ENCODE measurements around the gene COL4A5. TPM values are rescaled to one million over a fixed set of nuclear protein-coding genes. Genes with fewer than 3 reads are reported as not detected.

Gene COL4A5
- total and polyA plus RNA-seq, 12 donors = 5.1 to 13.5 (median 10.8) TPM

GRCh38 chrX:108438110-108438623 is 1.5 kb upstream of the COL4A5 start, which contains the start of gene COL4A6:
COL4A6 (minus strand) TSS chrX:108438422; CDS start chrX:108438196, 226 bp downstream.
- Histone ChIP-seq H3K27ac (peak within 1 kb of the TSS in 6 of 10 donors; percentile 55 to 76 (median 73)), H3K9me3 (no peaks in the 10 kb centered on the region), H3K27me3 (peaks cover 0 to 89% (median 0%) of the 10 kb centered on the region in 7 donors), H3K36me3 (no peaks in the 10 kb centered on the region), H3K4me3 (peak within 1 kb of the TSS; percentile 25 to 62 (median 52)), H3K4me1 (peaks cover 0 to 3% (median 0%) of the 10 kb centered on the region in 9 donors)
- DNase-seq (peak; percentile 5 to 8), ATAC-seq (peak in 7 of 8 donors; percentile 22 to 75 (median 47))
- intact Hi-C loops (cut with DNase I) = no loop called here
- 5 to 10% methylated on average over 14 to 16 of the region's 16 CpGs for WGBS, 2 donors
- TF ChIP-seq CTCF (IDR thresholded peaks at IDR 0.05) = no peak

DNA sequence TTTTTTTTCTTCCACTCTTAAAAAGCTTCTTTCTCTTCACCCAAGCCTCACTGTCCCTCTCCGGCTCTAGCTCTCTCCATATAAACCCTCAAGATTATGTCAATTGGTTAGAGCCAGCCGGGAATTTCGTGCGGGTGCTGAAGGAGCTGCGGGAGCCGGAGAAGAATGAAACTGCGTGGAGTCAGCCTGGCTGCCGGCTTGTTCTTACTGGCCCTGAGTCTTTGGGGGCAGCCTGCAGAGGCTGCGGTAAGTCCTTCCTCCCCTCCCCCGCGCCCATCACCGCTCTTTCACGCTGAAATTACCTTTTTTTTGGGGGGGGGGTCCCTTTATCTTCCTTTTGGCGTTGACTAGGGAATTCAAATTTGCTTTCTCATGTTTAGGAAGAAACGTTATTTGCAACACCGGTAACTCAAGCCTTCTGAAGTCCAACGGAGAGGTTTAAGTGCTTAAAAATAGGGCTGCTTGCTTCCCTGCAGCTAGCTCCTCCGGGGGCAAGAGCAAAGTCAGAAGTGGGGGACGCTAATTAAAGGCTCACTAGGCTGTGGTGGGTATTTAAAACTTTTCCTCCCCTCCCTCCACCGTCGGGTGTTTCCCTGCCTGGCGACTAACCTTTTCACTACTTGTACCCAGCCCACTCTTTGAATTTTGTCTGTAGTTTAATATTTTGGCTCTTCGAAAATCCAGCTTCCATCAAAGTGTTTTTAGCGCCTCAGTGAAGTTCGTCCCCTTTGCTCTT is 491 bp downstream of the COL4A5 start:
- intact Hi-C loops (cut with DNase I) = loop anchor here in 1 of 10 donors (10.0 kb wide), 1 partner anchor 125 kb away; no protein-coding TSS in a partner anchor
- Histone ChIP-seq H3K27me3 (peaks cover 0 to 74% (median 0%) of the 10 kb centered on the region in 7 donors), H3K9me3 (no peaks in the 10 kb centered on the region), H3K36me3 (no peaks in the 10 kb centered on the region), H3K4me1 (peaks cover 0 to 3% (median 0%) of the 10 kb centered on the region in 9 donors), H3K27ac (peak overlapping the region in 9 of 10 donors; percentile 15 to 76 (median 70)), H3K4me3 (peak overlapping the region; percentile 25 to 62 (median 52))
- ATAC-seq = peak; percentile 34 to 77 (median 66)
- DNase-seq = peak in 1 of 2 donors; percentile 12
- WGBS, 2 donors = 1% methylated on average over 24 to 25 of the region's 25 CpGs
- TF ChIP-seq CTCF (IDR thresholded peaks at IDR 0.05) = no peak

DNA sequence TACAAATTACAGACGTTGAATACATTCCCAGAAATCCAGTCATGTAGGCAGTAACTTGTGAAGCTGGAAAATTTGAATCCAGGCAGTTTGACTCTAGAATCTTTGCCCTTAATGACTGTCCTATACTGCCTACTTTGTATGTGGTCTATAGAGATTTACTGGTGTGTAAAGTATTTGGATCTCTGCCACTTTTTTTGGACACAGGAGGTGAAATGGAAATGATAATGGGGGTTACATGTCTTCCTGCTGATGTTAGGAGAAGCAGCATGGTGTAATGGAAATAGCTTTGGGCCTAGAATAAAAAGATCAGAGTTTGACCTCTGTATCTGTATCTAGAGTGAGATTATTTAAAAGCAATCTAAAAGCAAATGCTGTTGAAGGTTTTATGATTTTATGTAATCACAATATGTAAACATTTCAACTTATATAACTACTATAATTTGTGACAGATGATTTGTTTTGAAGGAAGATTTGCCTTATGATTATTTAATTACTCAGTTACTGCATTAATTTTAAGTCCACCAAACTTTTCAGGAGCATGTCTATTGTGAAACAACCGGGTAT is 3.3 kb downstream of the COL4A5 start:
- peak overlapping the region in 1 of 10 donors; percentile 62 for H3K4me3 ChIP-seq
- intact Hi-C loops (cut with DNase I) = loop anchor here in 1 of 10 donors (10.0 kb wide), 1 partner anchor 128 kb away; no protein-coding TSS in a partner anchor
- peaks cover 0 to 53% (median 0%) of the 10 kb centered on the region in 7 donors for H3K27me3 ChIP-seq
- no peaks in the 10 kb centered on the region for H3K9me3 ChIP-seq
- ATAC-seq (no peak), DNase-seq (no peak)
- no peaks in the 10 kb centered on the region for H3K36me3 ChIP-seq
- WGBS, 2 donors = 52 to 54% methylated on average over 2 of the region's 2 CpGs
- peaks cover 0 to 3% (median 0%) of the 10 kb centered on the region in 9 donors for H3K4me1 ChIP-seq
- TF ChIP-seq CTCF (IDR thresholded peaks at IDR 0.05) = no peak
- H3K27ac ChIP-seq = peak overlapping the region in 3 of 10 donors; percentile 22 to 29 (median 25)

- no peak for TF ChIP-seq CTCF (IDR thresholded peaks at IDR 0.05)
- no peaks in the 10 kb centered on the region for H3K4me1 ChIP-seq
- intact Hi-C loops (cut with DNase I) = loop anchor here in 1 of 10 donors (10.0 kb wide), 1 partner anchor 133 kb away; no protein-coding TSS in a partner anchor
- 87 to 90% methylated on average over 2 of the region's 2 CpGs for WGBS, 2 donors
- H3K4me3 ChIP-seq = no peak overlapping the region
- no peaks in the 10 kb centered on the region for H3K9me3 ChIP-seq
- DNase-seq (no peak), ATAC-seq (no peak)
- peaks cover 0 to 18% (median 0%) of the 10 kb centered on the region in 7 donors for H3K27me3 ChIP-seq
- no peaks in the 10 kb centered on the region for H3K36me3 ChIP-seq
- H3K27ac ChIP-seq = no peak overlapping the region
These were observed 7.7 kb downstream of the COL4A5 start for GRCh38 chrX:108447303-108447702.

Data from heart right ventricle (tissue), 16 donors.